Type B pancreatic cell (in vitro differentiated cells): Measurements from ENCODE around the gene DLGAP3. TPM values are rescaled to one million over a fixed set of nuclear protein-coding genes. Genes with fewer than 3 reads are reported as not detected.
"Not testable (repeated sequence)": the region's sequence is repeated elsewhere in the genome, so short reads cannot be mapped to it uniquely, and the experiment has no call there.

Experiments used
- DNase-seq: peaks from one replicate; pipeline ENCODE4 v3.0.0; 2021; ENCODE audit warnings: mixed read lengths; ENCODE audit not compliant: unreplicated experiment; ENCODE audit errors: extremely low spot score
- H3K27ac Mint-ChIP-seq: 2 replicates; pipeline ENCODE4 v1.8.0; 2021; ENCODE audit warnings: mild to moderate bottlenecking, mixed read lengths
- H3K27me3 Mint-ChIP-seq: 2 replicates; pipeline ENCODE4 v1.8.0; 2021; ENCODE audit warnings: mixed read lengths
- H3K36me3 Mint-ChIP-seq: 2 replicates; pipeline ENCODE4 v1.8.0; 2021; ENCODE audit warnings: mixed read lengths
- H3K4me1 Mint-ChIP-seq: one replicate; pipeline ENCODE4 v1.8.0; 2021; ENCODE audit warnings: mixed read lengths; ENCODE audit not compliant: unreplicated experiment
- H3K4me3 Mint-ChIP-seq: 2 replicates; pipeline ENCODE4 v1.8.0; 2021; ENCODE audit warnings: mild to moderate bottlenecking, mixed read lengths
- H3K9me3 Mint-ChIP-seq: 2 replicates; pipeline ENCODE4 v1.8.0; 2021; ENCODE audit warnings: mixed read lengths
- CTCF ChIP-seq: fragments of 200-600 bp; sonication (generic); conservative IDR thresholded peaks from 2 replicates; pipeline ENCODE4 v1.5.0; 2021; ENCODE audit warnings: antibody characterized with exemption, mild to moderate bottlenecking
- total RNA-seq: library from RNA; stranded (reverse); gene quantifications from 2 replicates; pipeline ENCODE4 v1.2.1, GENCODE V29; 2021; ENCODE audit warnings: low replicate concordance

Gene DLGAP3
- total RNA-seq, 1 donor from 2014 or later: 1.0 TPM

DNA sequence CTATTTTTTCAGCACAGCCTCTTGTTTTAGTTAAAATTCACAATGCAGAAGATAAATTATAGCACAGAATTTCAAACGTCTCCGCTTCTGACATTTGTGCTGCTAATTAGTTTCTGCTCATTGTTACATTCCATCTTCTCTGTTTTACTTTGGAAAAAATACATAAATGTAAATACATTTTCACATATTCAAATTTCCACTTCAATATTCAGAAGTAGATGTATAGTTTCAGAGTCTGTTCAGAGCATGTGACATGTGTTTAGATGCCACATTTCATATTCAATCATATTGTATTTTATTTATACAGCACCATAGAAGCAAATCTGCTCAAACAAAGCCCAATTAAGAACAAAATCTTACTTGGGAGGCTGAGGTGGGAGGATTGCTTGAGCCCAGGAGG lies 36.1 kb upstream of the DLGAP3 start:
- H3K27me3 Mint-ChIP-seq: peaks cover 16% of the 10 kb centered on the region
- H3K4me1 Mint-ChIP-seq: no peaks in the 10 kb centered on the region
- DNase-seq: no peak
- no peak overlapping the region for H3K4me3 Mint-ChIP-seq
- no peaks in the 10 kb centered on the region for H3K36me3 Mint-ChIP-seq
- no peak for TF ChIP-seq CTCF
- H3K9me3 Mint-ChIP-seq: no peaks in the 10 kb centered on the region
- no peak overlapping the region for H3K27ac Mint-ChIP-seq

DNA sequence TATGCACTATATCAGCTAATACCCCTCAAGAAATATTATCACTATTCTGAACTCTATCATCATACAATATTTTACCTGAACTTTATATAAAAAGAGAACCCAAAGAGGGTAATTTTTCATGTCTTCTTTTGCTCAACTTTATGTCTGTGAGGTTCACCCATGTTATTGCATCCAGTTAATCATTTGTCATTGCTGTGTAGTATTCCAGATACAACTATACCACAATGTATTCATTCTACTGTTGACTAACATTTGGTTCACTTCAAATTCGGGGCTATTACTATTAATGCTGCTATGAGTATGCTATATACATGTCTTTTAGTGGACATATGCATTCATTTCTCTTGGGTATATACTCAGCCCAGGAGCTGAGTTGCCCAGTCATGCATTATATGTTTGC lies 21.0 kb upstream of the DLGAP3 start:
- Mint-ChIP-seq H3K9me3 (no peaks in the 10 kb centered on the region), H3K4me3 (no peak overlapping the region), H3K36me3 (no peaks in the 10 kb centered on the region), H3K4me1 (no peaks in the 10 kb centered on the region), H3K27ac (no peak overlapping the region), H3K27me3 (peaks cover 18% of the 10 kb centered on the region)
- no peak for DNase-seq
- no peak for TF ChIP-seq CTCF

- DNase-seq, H3K36me3 Mint-ChIP-seq, H3K4me1 Mint-ChIP-seq, H3K4me3 Mint-ChIP-seq, H3K27ac Mint-ChIP-seq, H3K9me3 Mint-ChIP-seq: not testable (repeated sequence)
- peaks cover 16% of the 10 kb centered on the region for H3K27me3 Mint-ChIP-seq
Measured at GRCh38 chr1:34948739-34949138, 19.3 kb upstream of the DLGAP3 start.

- not testable (repeated sequence) for DNase-seq, H3K4me3 Mint-ChIP-seq, H3K4me1 Mint-ChIP-seq, H3K27ac Mint-ChIP-seq, H3K9me3 Mint-ChIP-seq, H3K36me3 Mint-ChIP-seq
- H3K27me3 Mint-ChIP-seq: peaks cover 17% of the 10 kb centered on the region
Measured at GRCh38 chr1:34947641-34948314, 18.3 kb upstream of the DLGAP3 start.

GRCh38 chr1:34946211-34946610 lies 16.8 kb upstream of the DLGAP3 start:
- no peak for DNase-seq
- Mint-ChIP-seq H3K27ac (no peak overlapping the region), H3K9me3 (no peaks in the 10 kb centered on the region), H3K27me3 (peaks cover 28% of the 10 kb centered on the region), H3K4me1 (no peaks in the 10 kb centered on the region), H3K36me3 (no peaks in the 10 kb centered on the region), H3K4me3 (no peak overlapping the region)
- TF ChIP-seq CTCF: no peak

DNA sequence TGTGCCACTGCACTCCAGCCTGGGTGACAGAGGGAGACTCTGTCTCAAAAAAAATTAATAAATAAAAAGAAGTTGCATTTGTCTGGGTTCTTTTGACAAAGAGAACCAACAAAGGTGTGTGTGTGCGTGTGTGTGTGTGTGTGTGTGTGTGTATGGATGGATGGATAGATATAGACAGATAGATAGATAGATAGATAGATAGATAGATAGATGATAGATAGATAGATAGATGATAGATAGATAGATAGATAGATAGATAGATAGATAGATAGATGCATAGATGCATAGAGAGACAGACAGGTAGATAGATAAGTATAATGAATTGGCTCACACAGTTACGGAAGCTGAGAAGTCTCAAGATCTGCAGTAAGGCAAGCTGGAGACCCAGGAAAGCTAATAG lies 12.3 kb upstream of the DLGAP3 start:
- H3K27me3 Mint-ChIP-seq: peaks cover 37% of the 10 kb centered on the region
- not testable (repeated sequence) for H3K9me3 Mint-ChIP-seq, H3K36me3 Mint-ChIP-seq, DNase-seq, H3K27ac Mint-ChIP-seq, H3K4me1 Mint-ChIP-seq, H3K4me3 Mint-ChIP-seq

GRCh38 chr1:34930702-34931071 lies 1.2 kb upstream of the DLGAP3 start:
- H3K36me3 Mint-ChIP-seq: no peaks in the 10 kb centered on the region
- H3K27ac Mint-ChIP-seq: no peak overlapping the region
- H3K4me3 Mint-ChIP-seq: peak overlapping the region; percentile 54
- no peaks in the 10 kb centered on the region for H3K9me3 Mint-ChIP-seq
- TF ChIP-seq CTCF: no peak
- peaks cover 6% of the 10 kb centered on the region for H3K4me1 Mint-ChIP-seq
- H3K27me3 Mint-ChIP-seq: peaks cover 89% of the 10 kb centered on the region
- no peak for DNase-seq
